CD4-positive, alpha-beta T cell treated with Interleukin-6 for 4 hours (primary cell): Measurements from ENCODE around the gene MAPRE2.
"Not testable (repeated sequence)": the region's sequence is repeated elsewhere in the genome, so short reads cannot be mapped to it uniquely, and the experiment has no call there.

Source experiments
- DNase-seq: peaks from one replicate; pipeline ENCODE4 v3.0.0-alpha.2; 2020; ENCODE audit warnings: mixed read lengths

MAPRE2 gene

GRCh38 chr18:35127201-35127600 lies 86.0 kb downstream of the MAPRE2 start:
- no peak for DNase-seq

GRCh38 chr18:35128675-35129074 lies 87.5 kb downstream of the MAPRE2 start:
- DNase-seq: no peak

DNA sequence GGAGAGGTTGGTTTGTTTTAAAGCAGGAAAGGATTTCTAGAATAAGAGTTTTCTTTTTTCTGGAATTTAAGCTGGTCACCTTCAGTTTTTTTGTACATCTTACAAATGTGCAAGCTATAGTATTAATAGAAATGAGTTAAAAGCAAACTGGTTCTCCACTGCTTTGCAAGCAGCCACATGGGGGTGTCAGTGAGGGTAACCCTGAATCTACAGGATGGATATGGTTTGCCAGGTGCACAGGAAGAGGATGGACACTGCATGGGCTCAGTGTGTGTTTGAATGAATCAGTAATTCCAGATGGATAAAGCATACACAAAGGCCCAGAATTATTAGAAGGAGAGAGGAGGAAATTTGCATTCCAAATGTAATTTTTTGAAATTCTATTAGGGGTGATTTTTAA lies 89.0 kb downstream of the MAPRE2 start:
- DNase-seq: no peak

GRCh38 chr18:35131387-35132020 lies 90.3 kb downstream of the MAPRE2 start:
- no peak for DNase-seq

DNA sequence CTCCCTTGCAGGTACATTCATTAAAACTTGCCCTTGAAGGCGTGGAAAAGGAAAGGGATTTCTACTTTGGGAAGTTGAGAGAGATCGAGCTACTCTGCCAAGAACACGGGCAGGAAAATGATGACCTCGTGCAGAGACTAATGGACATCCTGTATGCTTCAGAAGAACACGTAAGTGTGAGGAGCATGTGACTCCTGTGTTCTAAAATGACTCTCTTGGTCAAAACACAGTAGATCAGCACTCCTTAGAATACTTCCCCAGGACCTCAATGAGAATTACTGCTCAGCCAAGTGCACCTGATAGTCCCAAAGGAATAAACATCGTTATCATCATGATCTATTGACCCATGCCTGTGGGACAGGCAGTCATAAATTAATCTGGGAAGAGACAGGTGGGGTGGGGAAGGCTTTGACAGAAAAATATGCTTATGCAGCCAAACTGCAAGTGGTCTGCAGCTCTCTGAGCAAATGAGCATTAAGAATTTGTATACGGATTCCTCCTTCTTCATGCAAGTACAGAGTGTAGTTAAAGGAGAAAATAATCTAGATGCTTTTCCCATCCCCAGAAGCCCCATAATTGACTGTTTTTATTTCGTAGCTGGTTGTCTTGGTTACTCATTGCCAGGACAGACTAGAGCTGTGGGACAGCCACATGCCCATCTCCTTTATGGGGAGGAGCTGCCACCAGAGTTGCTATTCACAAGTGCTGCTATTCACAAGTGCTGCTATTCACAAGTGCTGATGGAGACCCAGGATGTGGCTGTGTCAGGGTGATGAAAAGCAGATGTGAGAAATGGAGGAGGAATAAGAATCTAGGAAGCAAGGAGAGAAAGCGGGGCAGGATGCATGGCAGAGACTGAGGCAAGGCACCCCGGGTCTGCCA lies 91.0 kb downstream of the MAPRE2 start:
- no peak for DNase-seq

DNA sequence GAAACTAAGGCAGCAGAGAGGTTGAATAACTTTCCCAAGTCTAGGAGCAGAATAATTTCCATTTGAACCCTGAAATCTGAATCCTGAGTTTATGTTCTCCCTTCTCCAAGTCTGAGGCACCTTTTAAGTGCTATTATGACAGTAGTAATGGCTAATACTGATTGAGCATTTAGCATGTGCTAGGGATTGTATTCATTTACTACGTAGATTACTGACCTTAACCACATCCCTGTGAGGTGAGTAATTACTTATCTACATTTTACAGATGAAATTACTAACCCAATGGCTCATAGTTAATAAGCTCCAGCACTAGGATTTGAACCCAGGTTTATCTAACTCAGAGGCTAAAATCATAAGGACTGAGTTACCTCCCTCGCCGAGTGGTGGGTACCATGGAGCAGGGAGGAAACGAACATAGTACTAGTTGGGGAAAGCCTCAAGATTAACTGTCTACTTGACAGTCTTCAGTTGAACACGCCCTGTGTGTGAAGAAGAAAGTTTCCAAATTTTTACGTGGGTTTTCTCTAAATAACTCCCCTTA lies 93.0 kb downstream of the MAPRE2 start:
- no peak for DNase-seq

DNA sequence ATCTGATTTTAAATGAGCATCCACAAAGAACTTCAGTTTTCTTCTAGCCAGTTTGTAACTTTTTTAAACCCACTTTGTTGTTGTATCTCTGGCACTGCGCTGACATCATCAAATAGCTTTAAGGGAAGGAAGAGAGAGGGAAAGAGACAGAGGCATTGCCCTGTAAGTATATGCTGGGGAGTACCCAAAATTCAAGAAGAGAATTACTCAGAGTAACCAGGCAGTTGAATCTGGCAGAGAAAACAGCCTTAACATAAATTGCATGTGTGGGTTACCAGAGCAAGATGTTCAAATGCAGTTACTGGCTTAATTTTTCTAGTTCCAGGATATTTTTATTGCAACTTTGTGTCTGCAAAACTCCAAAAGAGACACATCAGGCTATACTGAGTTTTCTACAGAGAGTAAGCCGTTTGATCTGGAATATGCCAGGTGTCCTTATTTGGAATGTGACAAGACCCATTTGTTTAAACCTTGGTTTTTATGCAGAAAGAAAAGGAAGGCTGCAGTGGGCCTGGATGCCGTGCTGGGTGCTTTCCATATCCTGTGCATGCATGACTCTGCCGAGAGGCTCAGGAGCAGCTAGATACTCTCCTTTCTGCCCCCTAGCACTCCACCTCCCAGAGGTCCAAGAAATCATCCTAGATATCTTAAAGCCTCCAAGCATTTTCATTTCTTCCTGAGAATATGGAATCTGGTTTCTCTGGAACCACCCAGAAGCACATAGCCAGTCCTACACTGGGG lies 93.7 kb downstream of the MAPRE2 start:
- no peak for DNase-seq

DNA sequence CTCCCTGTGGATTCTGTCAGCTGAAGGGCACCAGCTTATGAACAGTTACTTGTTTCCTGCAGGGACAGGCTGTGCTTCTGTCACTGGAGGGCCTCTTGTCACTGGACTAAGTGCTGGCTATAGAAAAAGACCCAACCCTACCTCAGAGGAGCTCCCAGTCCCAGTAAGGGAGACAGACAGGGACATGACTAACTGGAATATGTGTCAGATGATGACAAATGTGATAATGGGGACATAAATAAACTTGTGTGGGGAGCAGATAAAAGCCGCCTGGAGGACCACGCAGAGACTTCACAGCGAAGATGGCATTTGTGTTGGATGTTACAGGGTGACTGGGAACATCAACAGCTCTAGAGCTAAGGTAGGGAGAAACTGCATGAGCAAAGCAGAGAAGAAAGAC lies 95.0 kb downstream of the MAPRE2 start:
- DNase-seq: no peak

GRCh38 chr18:35136885-35137284 lies 95.7 kb downstream of the MAPRE2 start:
- no peak for DNase-seq

- no peak for DNase-seq
Observed at GRCh38 chr18:35137632-35138031, 96.4 kb downstream of the MAPRE2 start.

DNA sequence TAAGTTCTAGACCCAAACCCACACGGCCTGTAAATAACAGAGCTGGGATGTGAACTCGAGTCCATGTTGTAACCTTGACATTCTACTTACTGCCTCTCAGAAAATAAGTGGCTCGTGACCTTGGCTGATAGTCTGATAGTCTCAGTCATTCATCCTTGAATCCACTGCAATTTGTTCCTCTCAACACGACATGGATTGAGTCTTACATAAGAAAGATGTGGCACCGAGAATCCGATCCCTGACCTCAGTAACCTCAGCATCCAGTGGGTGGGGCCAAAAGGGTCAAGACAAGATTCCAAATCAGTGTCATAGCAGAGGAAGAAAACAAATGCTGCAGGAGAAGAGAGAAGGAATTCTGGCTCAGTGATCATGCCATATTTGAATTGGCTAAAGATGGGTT lies 97.6 kb downstream of the MAPRE2 start:
- DNase-seq: no peak

DNA sequence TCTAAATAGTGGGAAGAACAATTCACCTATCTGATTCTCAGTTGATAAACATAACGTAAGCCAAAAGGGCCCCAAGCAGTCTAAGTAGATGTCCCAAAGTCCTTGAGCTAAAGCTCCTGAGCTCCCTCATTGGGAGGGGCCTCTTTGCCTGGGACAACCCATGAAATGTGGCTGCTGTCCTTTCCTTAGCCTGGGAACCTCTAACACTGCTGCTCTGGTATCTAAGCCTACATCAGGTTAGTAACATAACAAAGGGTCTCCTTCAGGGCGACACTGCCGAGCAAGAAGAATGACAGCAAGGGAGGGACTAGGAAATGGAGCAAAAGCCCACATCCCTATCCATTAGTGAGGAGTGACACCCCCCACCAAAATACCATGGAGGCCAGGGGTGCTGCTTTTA lies 98.3 kb downstream of the MAPRE2 start:
- DNase-seq: no peak

GRCh38 chr18:35141077-35141476 lies 99.9 kb downstream of the MAPRE2 start:
- DNase-seq: no peak

DNA sequence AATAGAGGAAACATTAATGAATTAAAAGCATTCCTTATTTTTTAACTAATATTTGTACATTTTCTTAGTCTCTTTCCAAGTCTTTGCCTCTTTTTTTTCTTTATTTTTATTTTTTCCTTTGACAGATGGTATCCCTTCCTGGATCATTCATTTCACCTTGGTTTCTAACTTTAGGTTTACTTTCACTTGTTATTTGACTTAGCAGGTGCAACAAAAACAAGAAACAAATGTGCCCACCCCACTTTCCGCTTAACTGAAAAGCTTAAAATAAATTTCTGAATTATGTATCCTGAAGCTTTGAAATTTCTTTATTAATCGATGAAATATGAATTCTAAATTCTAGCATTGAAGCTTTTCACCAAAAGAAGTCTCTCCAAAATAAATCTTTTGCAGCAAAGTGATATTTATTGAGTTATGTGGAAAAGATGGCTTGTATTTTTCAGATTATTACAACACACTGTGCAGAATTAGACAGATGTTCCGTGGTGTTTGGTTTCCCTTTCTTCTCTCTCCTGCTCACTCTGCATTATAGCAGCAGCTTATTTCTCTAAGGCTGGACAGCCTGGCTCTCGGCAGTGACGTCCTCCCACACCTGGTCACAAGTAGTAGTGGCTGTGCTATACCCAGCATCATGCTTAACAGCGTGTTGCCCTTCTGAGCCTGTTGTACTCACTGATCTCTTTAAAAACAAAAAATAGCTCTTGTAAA lies 100.5 kb downstream of the MAPRE2 start:
- no peak for DNase-seq

- no peak for DNase-seq
Observed at GRCh38 chr18:35142275-35142615, 101.0 kb downstream of the MAPRE2 start.

- peak; percentile 56 for DNase-seq
Observed at GRCh38 chr18:35143622-35144596, 102.7 kb downstream of the MAPRE2 start.

- no peak for DNase-seq
Observed at GRCh38 chr18:35144698-35145097, 103.5 kb downstream of the MAPRE2 start.

DNA sequence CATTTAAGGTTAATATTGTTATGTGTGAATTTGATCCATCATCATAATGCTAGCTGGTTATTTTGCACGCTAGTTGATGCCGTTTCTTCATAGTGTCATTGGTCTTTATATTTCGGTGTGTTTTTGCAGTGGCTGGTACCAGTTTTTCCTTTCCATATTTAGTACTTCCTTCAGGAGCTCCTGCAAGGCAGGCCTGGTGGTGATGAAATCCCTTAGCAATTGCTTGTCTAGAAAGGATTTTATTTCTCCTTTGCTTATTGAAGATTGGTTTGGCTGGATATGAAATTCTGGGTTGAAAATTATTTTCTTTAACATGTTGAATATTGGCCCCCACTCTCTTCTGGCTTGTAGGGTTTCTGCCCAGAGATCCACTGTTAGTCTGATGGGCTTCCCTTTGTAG lies 109.0 kb downstream of the MAPRE2 start:
- DNase-seq: not testable (repeated sequence)

GRCh38 chr18:35153609-35154272 lies 112.5 kb downstream of the MAPRE2 start:
- no peak for DNase-seq

DNA sequence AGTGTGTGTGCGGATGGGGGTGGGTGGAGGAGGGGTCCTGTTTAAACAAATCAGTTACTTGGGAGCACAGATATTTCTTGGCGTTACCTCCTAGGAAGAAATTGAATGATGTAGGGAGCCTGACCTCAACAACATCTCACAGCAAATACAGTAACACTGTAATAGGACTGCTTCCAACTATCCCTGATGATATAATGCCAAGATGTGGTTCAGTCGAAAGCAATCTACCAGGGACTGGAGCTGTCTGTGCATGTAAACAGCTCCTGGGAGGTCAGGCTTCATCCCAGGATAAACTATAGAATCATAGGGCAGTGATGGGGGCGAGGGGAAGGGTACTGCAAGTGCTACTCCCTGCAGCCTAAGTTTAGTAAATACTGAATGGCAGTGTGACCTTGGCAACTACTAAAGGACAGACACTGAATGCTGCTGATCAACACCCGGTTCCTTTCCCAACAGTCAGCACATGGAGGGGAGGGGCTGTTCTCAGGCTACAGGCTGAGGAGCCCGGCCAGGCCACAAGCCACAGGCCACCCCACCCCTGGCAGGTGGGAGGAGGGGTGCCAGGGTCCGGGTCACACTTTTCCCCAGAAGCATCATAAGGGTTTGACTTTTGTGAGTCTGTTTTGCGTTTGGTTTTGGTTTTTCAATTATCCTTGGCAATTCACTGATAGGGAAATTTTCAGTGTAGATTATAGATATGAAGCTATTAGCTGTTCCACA lies 114.3 kb downstream of the MAPRE2 start:
- DNase-seq: no peak
